Kidney (tissue), 14 donors: ENCODE data around the gene KATNB1. TPM values are rescaled to one million over a fixed set of nuclear protein-coding genes. Genes with fewer than 3 reads are reported as not detected.

Experiments
- DNase-seq, 5 donors: peaks; one replicate each; pipeline ENCODE4 v3.0.0-alpha.2; 2013 to 2020
- FAIRE-seq: peaks from 2 replicates; lab custom pipeline; 2012; peaks lifted over from hg19 to GRCh38; lab: Jason Lieb, UNC
- H3K27ac ChIP-seq, 2 donors: one replicate each; pipeline ENCODE4 v1.7.0; 2013; ENCODE audit warnings: low read depth in 2 of 2, low read length in 2 of 2, inconsistent platforms in 1 of 2
- H3K27me3 ChIP-seq: one replicate; pipeline ENCODE4 v1.7.1; 2013; ENCODE audit warnings: low read length, inconsistent platforms; ENCODE audit not compliant: control insufficient read depth, insufficient read depth
- H3K36me3 ChIP-seq, 3 donors: one replicate each; pipeline versions ENCODE4 v1.7.0 to v1.7.1; 2013; ENCODE audit warnings: low read length in 3 of 3, control low read depth in 1 of 3, inconsistent platforms in 1 of 3; ENCODE audit not compliant: insufficient read depth in 3 of 3, control insufficient read depth in 2 of 3
- H3K4me1 ChIP-seq, 3 donors: one replicate each; pipeline versions ENCODE4 v1.7.0 to v1.7.1; 2013; ENCODE audit warnings: low read length in 3 of 3, inconsistent platforms in 1 of 3, low read depth in 1 of 3; ENCODE audit not compliant: control insufficient read depth in 2 of 3, insufficient read depth in 2 of 3
- H3K4me3 ChIP-seq, 3 donors: one replicate each; pipeline versions ENCODE4 v1.7.0 to v1.8.1; 2013; ENCODE audit warnings: low read length in 3 of 3, control low read depth in 1 of 3, inconsistent platforms in 1 of 3
- H3K9ac ChIP-seq, 3 donors: one replicate each; pipeline versions ENCODE4 v1.7.0 to v1.7.1; 2013; ENCODE audit warnings: low read length in 3 of 3, control low read depth in 1 of 3, inconsistent platforms in 1 of 3
- H3K9me3 ChIP-seq, 3 donors: one replicate each; pipeline versions ENCODE4 v1.7.0 to v1.7.1; 2013; ENCODE audit warnings: low read length in 3 of 3, control low read depth in 1 of 3, inconsistent platforms in 1 of 3; ENCODE audit not compliant: control insufficient read depth in 2 of 3, insufficient read depth in 1 of 3
- CTCF ChIP-seq: IDR thresholded peaks from 3 replicates; pipeline ENCODE4 v1.5.1; 2012; ENCODE audit warnings: mild to moderate bottlenecking, moderate library complexity, borderline replicate concordance; ENCODE audit not compliant: insufficient read depth; ENCODE audit errors: extremely low read depth
- intact Hi-C: fragments of 100-400 bp; cut with DNase I; formaldehyde crosslinking; loops from one replicate; pipeline ENCODE4 v1.11.1; 2022
- polyA plus RNA-seq: library from polyadenylated mRNA; stranded (reverse); fragments of 350-450 nt; fragmentation: Illumina TruSeq; extraction: RNeasy Lipid Tissue Mini Kit (QIAGEN cat#74804); gene quantifications from one replicate; pipeline ENCODE4 v1.2.3, GENCODE V29; 2014; ENCODE audit warnings: low read depth, low replicate concordance; ENCODE audit not compliant: insufficient read depth
- total RNA-seq: library from RNA; stranded (reverse); fragmentation: NEBNext Ultra II Directional; extraction: Animal tissue kit (Norgen Biotek cat#: 25700); gene quantifications from one replicate; pipeline ENCODE4 v1.2.1, GENCODE V29; 2021
- donor health status: control.
- donor health status: control.
- donor health status: control.
- donor health status: control.
- donor health status: control.
- donor health status: DM: yes; HTN: yes; CAD: no.
- donor health status: Normal renal cell carcinoma (clear cell type).

Gene KATNB1
- total and polyA plus RNA-seq, 2 donors from 2014 or later = 13.9 to 14.5 TPM

- FAIRE-seq (no peak), DNase-seq (no peak)
- Histone ChIP-seq H3K27ac (no peak overlapping the region), H3K36me3 (peaks cover 0 to 68% (median 35%) of the 10 kb centered on the region in 3 donors), H3K4me3 (no peak overlapping the region), H3K27me3 (no peaks in the 10 kb centered on the region), H3K9ac (no peak overlapping the region), H3K9me3 (no peaks in the 10 kb centered on the region), H3K4me1 (no peaks in the 10 kb centered on the region)
- intact Hi-C loops = no loop called here
- TF ChIP-seq CTCF = no peak
Measured at GRCh38 chr16:57771141-57771785, 35.7 kb downstream of the KATNB1 start.

GRCh38 chr16:57773019-57773418 is 37.4 kb downstream of the KATNB1 start:
- intact Hi-C loops = no loop called here
- Histone ChIP-seq H3K9ac (no peak overlapping the region), H3K4me1 (no peaks in the 10 kb centered on the region), H3K4me3 (no peak overlapping the region), H3K36me3 (peaks cover 0 to 55% (median 28%) of the 10 kb centered on the region in 3 donors), H3K27ac (no peak overlapping the region), H3K27me3 (no peaks in the 10 kb centered on the region), H3K9me3 (no peaks in the 10 kb centered on the region)
- no peak for TF ChIP-seq CTCF
- DNase-seq (no peak), FAIRE-seq (no peak)

GRCh38 chr16:57773655-57774295 is 38.2 kb downstream of the KATNB1 start:
- no peaks in the 10 kb centered on the region for H3K4me1 ChIP-seq
- no peak overlapping the region for H3K9ac ChIP-seq
- no peaks in the 10 kb centered on the region for H3K27me3 ChIP-seq
- H3K36me3 ChIP-seq = peaks cover 0 to 57% (median 26%) of the 10 kb centered on the region in 3 donors
- intact Hi-C loops = no loop called here
- no peaks in the 10 kb centered on the region for H3K9me3 ChIP-seq
- H3K4me3 ChIP-seq = no peak overlapping the region
- no peak overlapping the region for H3K27ac ChIP-seq
- FAIRE-seq (no peak), DNase-seq (peak in 2 of 5 donors; percentile 39 to 75)
- no peak for TF ChIP-seq CTCF
